ENCODE measurements around the gene NKAIN2.

Gene NKAIN2

DNA sequence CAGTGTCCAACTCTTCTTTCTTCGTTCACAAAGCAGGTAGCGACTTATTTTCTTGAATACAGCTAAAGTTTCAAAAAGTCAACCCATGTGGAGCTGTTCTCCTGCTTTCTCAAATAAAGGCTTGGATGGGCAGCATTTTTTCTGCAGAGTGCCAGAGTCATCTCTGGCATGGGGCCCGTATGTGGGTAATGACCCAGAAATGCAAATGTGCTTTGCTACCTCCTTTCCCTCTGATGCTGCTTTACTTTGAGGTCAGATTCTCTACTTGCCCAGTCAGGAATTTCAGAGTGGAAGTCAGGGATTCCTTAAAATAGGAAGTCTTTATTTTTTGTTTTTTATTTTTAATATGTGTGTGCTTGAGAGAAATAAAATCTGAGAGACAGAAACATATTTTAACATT, 4.9 kb downstream of the NKAIN2 start:
- DNase-seq (ENCODE audit: low read depth) = no peak

DNA sequence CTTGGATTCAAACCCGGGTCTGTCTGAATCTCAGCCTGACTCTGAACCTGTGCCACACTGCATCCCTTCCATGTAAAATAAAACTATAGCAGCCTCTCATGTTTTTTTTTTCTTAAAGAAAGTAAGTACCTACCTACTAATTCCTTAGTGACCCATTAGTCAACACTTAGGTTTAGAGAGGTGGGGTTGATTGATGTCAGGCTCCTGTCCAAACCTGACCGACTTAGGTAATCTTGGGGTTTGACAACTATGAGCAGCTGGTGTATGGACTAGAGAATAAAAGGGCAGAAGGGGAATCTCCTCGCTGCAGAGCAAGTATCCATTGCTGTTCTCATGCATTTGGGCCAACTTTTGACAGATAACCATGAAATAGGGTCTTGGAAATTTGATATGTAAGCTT, 6.5 kb downstream of the NKAIN2 start:
- DNase-seq (ENCODE audit: low read depth) = no peak

DNA sequence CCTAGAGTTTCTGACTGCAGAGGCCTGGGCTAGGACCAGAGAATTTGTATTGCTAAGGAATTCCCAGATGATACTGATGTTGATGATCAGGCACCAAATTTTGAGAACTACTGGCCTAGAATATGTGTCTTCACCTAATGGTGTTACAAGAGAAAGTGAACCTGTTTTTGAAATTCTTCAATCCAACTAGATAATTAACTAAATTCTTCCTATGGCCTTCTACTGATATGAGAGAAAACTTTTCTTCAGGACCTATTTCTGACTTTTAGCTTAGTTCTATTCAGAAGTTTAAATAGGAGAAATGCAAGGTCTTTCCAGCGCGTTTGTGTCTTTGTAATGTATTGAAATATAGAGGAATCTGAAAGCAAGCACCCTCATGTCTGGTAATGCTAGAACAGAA, 7.3 kb downstream of the NKAIN2 start:
- DNase-seq (ENCODE audit: low read depth) = no peak

DNA sequence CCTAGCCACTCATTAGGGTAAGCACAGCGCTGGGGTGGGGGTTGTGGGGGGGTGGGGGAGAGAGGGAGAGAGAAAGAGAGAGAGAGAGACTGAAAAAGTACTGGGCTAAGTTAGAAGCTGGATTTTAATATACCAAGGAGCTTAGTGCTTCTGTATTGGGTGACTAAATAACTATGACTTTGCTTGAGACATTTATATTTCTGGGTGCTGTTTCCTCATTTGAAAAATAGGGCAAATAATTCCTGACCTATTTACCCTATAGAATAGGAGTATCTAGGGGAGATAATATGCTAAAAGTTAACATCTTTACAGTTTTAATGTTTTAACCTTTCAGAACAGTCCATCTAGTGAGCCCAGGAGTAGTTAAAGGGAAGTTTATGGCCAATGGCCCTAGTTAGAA, 7.7 kb downstream of the NKAIN2 start:
- DNase-seq (ENCODE audit: low read depth) = no peak

DNA sequence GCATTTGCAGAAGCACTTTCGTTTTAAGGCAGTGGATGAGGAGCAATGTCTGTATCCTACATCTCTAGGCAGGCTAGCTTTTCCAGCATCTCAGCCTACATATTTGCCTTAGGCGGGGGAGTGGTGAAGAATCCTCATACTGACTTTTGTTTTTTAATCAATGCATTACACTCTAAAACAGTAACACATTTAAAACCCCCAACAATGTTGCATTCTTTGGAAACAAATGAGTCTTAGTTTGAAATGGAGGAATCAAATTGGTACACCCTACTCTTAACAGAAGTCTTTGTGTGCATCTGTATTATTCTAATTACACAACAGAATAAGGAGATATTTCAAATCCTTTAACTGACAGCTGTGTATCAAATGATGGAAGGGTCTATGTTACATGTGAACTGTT, 9.0 kb downstream of the NKAIN2 start:
- DNase-seq (ENCODE audit: low read depth) = no peak

DNA sequence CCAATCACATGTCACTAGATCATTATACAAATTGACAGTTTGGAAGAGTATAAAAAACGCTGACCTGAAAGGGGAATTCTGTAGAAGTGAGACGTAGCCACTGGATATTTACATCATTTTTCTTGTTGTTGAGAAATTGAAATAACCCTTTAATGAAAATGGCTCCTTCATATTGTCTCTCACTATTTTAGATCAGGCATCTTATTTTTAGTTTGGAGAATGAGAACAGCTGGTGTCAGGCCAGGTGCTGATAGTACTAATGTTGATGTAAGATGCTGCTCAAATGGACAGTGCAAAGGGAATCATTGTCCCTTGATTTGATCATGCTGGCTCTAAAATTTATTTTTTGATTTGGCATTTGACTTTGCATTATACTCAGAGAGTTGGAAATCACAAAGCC, 17.4 kb downstream of the NKAIN2 start:
- DNase-seq (ENCODE audit: low read depth) = no peak

DNA sequence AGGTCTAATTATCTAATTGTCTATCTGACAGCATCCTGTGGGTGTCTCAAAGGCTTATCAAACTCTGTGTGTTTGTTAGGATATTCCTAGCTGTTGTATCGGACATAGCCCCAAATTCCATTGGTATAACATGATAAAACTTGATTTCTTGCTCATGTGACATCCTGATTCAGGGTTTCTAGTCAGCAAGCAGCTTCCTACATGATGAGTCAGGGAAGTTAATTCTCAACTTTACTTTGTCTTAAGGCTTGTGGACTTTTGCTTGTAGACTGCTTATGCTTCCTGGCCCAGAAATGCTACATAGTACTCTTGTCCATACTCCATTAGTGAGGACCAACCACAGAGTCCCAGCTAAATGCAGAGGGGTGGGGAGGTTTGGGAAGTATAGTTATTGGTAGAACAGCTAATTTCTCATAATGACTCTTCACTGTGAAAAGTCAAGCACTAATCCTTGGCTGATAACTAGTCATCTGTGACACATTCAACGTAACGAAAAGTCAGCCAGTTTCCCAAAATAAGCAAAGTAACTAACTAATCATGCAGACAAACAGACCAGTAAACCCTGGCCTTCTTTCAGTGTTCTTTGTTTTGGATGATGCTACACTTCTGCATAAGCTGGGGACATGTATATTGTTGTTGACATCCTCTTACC, 25.8 kb downstream of the NKAIN2 start:
- no peak for DNase-seq (ENCODE audit: low read depth)

DNA sequence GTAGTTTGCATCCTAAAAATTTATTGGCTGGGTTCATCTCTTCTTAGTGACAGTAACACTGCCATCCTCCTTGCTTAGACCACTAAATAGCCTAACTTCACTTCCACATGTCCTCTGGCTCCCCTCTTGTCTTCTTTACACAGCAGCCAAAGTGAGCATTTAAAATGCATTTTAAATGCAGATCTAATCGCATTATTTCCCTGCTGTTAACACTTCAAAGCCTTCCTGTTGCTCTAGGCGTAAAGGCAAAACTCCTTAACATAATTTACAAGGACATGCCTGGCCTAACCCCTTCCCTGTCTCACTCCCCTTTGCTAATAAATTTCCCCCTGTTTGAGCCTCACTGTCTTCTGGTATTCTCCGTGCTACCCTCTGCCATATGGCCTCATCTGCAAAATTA, 26.5 kb downstream of the NKAIN2 start:
- DNase-seq (ENCODE audit: low read depth) = no peak

DNA sequence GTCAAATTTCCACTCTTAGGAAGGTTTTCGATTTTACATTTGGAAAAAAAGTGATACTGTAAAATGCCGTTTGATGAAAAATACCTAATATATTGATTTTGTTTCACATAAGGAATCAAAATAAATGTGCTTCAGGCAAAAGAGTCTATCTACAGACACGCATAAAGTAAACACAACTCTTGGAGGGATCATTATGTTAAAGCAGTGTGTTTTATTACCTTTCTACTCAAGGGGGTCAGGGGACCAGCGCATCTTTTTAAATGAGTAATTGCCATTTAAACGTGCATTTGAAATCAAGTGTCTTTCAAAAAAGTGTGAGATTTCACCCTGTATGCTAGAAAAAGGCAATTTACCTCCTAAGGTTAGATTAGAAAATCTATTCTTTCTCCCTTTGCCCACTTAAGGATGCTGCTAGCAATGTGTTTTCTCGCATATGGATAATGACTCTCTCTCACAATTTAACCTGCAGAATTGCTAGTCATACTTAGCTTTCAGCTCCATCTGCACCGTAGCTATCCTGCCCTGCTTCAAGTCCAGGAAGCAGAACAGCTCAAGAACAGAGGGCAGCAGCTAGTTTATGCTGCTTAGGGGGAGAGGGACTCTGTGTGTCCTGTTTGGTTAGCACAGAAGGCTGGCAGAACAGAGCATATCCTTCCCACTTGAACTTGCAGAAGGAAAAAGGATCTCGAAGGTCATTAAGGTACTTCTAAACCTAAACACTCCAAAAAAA, 35.0 kb downstream of the NKAIN2 start:
- DNase-seq (ENCODE audit: low read depth) = no peak

DNA sequence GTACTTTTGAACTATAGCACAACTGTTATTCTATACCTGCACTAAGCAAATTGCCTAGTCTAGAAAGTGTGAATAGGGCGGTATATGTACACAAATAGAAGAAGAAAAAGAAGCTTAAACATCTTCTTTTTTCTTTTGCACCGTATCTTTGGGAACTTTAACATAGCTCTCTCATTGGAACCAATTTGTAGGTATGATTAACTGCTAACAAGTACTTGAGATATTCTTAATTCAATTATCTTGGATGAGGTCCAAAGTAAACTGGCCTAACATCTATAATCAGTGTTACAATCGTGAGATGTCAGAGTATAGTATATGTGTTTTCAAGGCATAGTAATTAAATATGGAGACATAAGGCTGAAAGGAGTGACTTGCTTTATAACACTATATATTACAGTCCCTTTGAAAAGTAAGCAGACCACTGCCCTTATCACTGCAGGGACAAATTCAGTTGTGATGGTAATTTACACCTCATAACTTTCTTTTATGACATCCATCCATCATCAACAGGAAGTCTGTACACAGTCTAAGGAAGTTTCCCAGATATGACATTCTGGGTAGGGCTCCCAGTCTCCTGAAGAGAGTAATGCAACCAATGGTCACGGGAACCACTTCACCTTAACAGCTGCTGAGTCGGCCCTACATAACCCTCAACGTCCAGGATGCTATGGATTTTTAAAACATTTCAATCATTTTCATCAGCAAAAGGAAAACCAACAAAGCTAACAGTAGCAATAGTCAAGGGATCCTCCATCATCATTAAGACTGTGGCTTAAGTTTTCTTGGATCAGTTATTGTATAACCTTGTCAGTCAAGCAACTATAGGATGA, 37.6 kb downstream of the NKAIN2 start:
- DNase-seq (ENCODE audit: low read depth) = no peak

DNA sequence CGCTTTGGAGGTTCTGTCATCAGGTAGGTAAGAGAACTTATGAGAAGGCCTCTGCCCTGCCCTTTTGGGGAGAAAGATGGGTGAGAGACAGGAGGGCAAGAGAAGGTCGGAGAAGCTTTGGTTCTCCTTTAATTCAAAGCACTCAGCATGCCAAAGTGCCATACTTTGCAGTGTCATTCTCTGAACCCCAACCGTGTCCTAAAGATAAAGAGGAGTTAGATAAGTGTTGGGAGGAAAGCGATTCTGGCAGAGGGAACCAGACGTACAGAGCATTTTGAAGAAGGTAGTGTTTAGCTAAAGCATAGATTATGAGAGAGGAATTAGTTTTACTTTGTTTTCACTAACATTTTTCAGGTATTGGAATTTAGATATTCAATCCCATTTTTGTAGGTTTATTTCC, 40.3 kb downstream of the NKAIN2 start:
- no peak for DNase-seq (ENCODE audit: low read depth)

DNA sequence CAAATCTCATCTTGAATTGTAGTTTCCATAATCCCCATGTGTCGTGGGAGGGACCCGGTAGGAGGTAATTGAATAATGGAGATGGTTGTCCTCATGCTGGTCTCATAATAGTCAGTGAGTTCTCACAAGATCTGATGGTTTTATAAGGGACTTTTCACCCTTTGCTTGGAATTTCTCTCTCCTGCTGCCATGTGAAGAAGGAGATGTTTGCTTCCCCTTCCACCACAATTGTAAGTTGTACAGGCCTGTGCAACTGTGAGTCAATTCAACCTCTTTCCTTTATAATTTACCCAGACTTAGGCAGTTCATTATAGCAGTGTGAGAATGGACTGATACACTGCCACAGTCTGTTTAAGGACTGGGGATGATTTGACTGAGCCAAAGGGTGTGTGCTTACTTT, 44.7 kb downstream of the NKAIN2 start:
- DNase-seq (ENCODE audit: low read depth) = no peak

DNA sequence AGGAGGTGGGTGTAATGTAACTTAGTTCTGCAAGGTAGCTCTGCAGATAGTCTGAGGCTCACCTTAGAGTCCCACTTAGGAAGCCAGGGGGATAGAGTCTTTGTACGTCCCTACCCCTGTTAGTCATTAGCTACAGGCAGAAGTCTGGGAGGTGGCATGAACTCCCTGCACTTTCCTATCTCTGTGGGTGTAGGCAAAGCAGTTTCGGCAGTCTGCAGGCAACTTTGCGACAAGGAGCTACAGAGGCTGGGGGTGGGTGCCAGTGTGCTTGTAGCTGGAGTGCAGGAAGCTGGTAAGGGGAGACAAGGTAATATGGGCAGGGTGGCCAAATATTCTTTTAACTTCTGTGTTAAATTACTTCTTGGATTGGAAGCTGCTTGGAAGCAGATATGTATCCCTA, 45.7 kb downstream of the NKAIN2 start:
- DNase-seq (ENCODE audit: low read depth) = no peak

DNA sequence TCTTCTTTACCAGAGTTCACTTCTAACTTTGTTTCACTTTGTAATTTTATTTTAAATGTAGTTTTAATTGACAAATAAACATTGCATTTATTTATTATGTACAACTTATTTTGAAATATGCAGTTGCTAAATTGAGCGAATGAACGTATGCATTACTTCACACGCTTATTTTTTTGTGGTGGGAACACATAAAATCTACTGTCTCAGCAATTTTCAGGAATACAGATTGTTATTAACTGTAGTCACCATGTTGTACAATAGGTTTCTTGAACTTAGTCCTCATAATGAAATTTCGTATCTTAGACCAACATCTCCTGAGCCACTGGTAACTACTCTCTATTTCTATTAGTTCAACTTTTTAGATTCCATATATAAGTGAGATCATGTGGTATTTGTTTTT, 46.9 kb downstream of the NKAIN2 start:
- DNase-seq (ENCODE audit: low read depth) = no peak

DNA sequence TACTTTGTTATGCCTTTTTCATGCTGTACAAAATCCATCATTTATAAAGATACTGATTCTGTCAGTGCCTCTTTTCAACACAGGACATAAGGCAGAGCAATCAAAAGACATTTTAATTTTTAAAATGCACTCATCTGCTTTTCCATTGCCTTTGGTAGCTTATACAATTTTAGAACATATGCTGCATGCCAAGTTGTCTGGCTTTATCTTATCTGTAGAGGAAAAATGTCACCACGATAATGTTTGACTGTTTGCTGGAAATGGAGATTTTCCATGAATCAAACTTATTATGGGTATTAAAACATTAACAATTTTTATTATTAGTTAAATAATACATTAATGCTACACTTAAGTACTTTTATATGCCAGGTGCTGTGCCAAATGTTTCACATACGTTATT, 50.5 kb downstream of the NKAIN2 start:
- DNase-seq (ENCODE audit: low read depth) = no peak

DNA sequence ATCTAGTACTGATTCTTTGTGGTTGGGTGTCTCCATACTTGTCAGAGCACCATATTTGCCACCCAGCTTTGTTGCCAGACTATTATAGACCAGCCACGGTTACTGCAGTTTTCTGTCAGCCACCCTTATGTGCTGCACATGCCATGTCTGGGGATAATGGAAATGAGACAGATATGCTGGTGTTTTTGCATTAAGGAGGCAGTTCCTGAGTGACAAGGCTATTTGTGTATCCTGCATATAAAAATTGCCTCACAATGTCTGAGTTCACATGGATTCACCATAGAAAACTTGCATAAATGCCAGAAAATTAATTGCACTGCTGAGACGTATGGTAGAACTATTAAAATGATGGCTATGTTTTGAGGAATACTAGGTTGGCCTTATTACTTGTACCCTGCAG, 51.8 kb downstream of the NKAIN2 start:
- DNase-seq (ENCODE audit: low read depth) = no peak

DNA sequence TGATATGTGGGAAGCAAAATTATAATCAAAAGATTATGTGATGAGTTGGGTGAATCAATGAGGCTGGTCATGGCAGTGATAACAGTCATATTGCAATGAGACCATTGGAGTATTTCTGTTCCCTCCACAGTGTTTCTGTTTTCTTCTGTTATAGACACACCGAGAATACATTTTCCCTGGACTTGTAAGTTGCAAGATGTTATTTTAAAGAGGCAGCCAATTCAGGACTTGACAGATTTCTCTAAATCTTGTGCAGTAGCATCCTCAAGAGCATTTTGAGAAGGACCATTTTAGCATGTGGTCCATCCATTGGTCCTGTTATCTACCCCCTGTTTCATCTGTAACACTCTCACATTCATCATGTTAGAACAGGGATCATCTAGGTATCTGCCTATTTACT, 55.6 kb downstream of the NKAIN2 start:
- DNase-seq (ENCODE audit: low read depth) = no peak

DNA sequence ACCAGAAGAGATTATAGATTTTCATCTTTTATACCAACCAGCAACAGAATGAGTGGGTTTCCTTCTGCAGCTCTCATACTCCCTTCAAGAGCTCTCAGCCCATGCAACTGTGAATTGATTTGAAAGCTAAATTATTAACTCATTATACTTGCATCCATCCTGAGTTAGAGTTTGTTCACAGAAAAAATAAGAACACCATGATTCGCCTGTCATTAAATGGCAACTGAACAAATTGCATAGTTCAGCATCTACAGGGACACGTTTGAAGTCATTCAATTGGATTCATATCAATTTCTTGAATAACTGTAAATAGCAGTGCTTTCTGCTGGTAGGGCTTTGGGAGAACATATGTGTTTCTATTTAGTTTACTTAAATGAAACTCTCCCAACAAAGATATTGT, 65.7 kb downstream of the NKAIN2 start:
- DNase-seq (ENCODE audit: low read depth) = no peak

DNA sequence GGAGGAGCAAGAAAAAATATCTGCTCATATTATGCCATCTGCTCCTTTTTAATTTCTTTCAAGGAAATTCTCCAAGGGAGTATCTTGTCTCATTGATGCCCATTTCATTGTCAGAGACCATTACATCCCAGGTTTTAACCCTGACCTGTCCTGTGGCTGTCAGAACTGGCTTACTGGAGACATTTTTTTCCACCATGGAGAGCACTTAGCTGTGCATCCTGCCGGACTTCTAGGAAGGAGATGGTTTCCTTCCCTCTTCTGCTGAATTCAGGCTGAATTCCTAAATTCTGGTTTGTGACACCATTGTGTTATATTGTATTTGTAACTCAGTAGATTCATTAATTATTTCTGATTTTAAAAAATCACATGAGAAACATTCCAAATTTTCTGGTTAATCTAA, 70.3 kb downstream of the NKAIN2 start:
- DNase-seq (ENCODE audit: low read depth) = no peak

DNA sequence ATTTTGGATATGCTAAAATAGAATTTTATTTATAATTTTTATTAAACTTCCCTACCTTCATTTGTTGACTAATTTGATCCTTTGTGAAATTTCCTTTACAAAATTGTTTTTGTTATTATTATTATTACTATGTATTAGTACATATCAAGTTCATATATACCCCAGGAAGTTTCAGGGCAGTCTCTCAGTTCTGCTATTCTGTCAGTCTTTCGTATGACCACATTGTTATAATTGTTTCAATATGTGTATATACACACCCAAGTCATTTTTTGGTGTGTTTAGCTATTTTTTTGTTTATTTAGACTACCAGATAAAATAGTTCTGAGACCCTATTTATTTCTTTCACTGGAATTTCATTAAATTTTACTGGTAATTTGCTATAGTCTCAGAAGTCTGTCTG, 72.1 kb downstream of the NKAIN2 start:
- no peak for DNase-seq (ENCODE audit: low read depth)

DNA sequence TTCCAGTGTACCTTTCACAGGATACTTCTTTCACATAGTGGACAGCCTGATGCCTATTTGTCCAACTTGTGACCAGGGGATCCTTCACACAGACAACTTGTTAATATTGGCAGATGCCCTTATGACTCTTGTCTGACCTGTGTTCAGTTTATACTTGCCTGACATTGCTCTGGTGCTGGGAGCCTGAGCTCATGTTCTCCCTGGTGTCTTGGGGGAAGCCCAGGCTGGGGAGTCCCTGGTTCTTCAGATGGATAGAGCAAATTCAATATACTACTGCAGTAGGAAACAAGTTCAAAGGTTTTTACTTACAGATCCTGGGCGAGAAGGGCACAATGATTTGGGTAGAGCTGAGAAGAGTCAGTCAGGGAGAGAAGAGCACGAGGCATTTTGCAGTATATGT, 76.1 kb downstream of the NKAIN2 start:
- no peak for DNase-seq (ENCODE audit: low read depth)

DNA sequence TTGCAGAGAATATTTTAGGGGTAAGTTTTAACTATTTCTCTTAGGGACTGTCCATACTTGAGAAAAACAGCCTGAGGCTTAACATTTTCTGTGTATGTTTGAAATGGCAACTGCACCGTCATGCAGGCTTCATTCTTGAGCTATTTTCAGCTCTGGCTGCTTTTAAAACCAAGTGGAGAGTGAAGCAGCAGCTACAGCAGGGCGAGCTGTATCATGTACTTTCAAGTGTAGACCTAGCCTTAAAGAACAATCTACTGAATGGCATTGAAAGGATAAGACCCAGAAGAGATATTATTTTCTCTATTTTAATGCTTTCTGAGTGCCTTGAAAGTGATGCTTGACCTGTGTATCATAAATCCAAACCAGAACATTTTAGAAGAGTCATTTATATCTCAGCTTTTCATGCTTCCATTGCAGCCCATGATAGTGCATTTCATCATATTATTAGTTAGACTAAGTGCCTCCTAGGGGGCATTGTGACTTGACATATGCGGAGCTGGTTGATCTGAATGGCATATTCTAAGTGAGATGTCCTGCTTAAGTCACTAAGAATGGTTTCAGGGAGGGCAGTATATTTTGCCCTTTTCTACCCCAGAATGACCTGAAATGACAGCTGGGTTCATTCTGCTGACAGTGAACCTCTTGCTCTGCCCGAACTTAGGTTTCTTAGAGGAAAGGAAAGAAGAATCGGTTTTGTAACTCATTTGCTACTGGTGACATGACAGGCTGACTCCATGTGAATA, 85.3 kb downstream of the NKAIN2 start:
- DNase-seq (ENCODE audit: low read depth) = no peak

DNA sequence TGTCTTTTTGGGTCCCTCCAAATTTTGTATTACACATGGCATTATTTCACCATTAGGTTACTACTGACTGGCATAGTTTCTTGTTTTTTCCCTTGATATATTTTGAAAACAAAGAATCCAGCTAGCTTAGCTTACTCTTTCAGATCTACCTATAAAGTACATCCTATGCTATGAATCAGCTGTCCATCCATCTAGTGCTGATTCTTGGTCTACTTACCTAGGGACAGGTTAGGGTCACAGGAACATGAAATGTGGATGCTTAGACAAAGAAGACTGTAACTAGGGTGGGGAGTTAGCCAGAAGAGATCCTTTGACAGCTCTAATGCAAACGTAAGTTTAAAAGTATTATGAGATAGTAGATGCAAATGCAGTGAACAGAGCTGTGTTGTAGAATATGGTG, 91.7 kb downstream of the NKAIN2 start:
- DNase-seq (ENCODE audit: low read depth) = no peak
